ENCODE data around the gene MCOLN3.
"Not testable (repeated sequence)": the region's sequence is repeated elsewhere in the genome, so short reads cannot be mapped to it uniquely, and the experiment has no call there.

DNA sequence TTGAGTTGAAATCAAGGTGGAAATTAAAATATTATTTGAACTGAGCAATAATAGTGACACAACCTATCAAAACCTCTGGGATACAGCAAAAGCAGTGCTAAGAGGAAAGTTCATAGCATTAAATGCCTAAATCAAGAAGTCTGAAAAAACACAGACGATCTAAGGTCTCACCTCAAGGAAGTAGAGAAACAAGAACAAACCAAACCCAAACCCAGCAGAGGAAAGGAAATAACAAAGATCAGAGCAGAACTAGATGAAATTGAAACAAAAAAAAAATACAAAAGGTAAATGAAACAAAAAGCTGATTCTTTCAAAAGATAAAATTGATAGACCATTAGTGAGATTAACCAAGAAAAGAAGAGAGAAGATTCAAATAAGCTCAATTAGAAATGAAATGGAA is 42.7 kb downstream of the MCOLN3 start:
- TF ChIP-seq, protein P1, sequence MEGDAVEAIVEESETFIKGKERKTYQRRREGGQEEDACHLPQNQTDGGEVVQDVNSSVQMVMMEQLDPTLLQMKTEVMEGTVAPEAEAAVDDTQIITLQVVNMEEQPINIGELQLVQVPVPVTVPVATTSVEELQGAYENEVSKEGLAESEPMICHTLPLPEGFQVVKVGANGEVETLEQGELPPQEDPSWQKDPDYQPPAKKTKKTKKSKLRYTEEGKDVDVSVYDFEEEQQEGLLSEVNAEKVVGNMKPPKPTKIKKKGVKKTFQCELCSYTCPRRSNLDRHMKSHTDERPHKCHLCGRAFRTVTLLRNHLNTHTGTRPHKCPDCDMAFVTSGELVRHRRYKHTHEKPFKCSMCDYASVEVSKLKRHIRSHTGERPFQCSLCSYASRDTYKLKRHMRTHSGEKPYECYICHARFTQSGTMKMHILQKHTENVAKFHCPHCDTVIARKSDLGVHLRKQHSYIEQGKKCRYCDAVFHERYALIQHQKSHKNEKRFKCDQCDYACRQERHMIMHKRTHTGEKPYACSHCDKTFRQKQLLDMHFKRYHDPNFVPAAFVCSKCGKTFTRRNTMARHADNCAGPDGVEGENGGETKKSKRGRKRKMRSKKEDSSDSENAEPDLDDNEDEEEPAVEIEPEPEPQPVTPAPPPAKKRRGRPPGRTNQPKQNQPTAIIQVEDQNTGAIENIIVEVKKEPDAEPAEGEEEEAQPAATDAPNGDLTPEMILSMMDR (IDR thresholded peaks at IDR 0.05): not testable (repeated sequence)
- not testable (repeated sequence) for TF ChIP-seq POLR2AphosphoS5, POLR2A (IDR thresholded peaks at IDR 0.05)

Data from breast epithelium (tissue), 3 donors.